Astrocyte of the hippocampus (primary cell): ENCODE measurements around the gene CHRNA3.

Source experiments
- DNase-seq: peaks from one replicate; pipeline ENCODE4 v3.0.0; 2011; ENCODE audit warnings: low read depth, low spot score

The CHRNA3 gene

GRCh38 chr15:78620527-78621421, at the start of gene CHRNA3:
Gene CHRNA3 (minus strand): TSS chr15:78620996. CDS start chr15:78620794, 202 bp downstream.
- peak; percentile 37 for DNase-seq

DNA sequence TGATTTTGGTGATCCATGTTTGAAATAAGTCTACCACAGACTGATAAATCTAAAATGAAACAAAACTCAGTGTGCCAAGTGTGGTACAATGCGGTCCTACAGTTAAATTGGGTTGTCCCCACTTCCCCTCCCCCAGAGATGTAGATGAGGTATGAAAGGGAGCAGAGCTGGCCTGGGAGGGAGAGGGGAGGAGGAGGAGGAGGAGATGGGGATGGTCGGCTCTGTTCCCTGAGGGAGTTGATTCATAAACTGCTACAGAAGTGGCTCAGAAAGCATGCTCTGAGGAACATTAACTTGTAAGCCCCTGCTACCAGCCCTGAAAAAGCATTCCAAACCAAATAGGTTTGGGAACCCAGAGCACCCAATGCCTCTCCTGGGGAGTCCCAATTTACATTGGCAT, 48.2 kb upstream of the CHRNA3 start:
- no peak for DNase-seq

DNA sequence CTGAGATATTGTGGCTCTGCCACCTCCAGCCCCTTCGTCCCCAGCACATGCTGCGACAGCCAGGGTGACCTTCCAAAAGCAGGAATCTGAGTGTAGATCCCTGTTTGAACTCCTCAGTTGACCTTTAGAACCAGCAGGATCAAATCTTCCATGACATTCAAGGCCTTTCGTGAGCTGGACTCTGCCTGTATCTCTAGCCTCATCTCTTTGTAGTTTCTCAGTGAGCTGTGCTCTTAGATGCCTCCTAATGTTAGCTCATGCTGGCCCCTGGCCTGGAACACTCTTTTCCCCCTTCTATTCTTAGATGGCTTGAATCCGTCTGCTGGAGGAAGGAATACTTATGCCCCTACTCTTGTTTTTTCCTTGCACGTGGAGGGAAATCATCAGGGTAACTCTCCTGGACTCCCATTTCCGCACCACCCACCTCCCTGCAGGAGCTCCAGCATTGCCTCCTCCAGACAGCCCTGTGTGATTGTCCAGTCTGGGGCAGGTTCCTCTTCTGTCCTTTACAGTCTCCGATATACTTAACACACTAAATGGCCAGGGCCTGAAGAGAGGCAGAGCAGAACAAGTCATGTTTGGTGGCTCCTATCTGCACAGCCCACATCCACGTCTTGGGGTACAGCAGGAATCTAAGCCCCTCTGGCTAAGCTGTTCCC, 46.9 kb upstream of the CHRNA3 start:
- no peak for DNase-seq

DNA sequence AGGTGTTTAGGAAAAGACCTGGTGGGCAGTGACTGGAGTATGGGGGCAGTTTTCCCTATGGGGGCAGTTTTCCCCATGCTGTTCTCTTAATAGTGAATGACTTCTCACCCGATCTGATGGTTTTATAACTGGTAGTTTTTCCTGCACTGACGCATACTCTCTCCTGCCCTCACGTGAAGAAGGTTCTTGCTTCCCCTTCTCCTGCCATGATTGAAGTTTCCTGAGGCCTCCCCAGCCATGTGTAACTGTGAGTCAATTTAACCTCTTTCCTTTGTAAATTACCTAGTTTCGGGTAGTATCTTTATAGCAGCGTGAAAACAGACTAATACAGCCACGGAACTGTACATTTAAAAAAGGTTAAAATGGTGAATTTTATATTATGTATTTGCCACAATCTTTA, 45.2 kb upstream of the CHRNA3 start:
- no peak for DNase-seq

GRCh38 chr15:78663703-78664102, 42.9 kb upstream of the CHRNA3 start:
- DNase-seq = no peak

DNA sequence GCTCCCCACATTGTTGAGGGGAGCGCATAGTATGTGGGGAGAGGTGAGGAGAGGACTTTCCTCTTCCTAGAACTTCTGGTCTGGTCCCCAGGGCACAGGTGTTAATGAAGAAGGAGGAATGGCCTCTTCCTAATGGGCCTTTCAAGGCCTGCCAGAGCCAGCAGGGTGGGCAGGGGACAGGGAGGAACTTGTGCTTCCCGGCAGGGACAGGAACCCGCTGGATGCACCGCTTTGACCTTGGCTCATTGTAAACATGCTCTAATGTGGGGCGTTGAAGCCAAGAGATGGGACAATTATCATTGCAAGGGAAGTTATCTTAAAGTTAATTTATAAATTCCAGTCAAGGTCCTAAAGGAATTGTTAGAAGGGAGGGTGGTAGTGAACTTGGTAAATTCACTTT, 41.2 kb upstream of the CHRNA3 start:
- DNase-seq = no peak

DNA sequence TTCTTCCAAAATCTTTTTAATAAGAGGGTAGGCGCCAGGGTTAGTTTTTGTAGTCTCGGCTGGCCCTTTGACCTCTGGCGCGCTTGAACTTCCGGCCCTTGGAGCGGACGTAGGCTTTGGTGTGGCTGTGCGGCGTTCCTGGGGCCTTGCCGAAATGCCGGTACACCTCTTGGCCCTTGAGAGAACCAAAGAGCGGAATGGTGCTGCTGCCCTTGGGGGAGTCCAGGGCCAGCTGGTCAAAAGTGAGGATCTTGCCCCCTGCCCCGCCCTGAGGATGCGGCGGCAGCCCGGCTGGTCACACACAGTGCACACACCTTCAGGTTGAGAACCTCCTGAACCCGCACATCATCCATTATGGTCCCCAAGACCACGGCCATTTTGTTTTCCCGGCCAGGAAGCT, 40.2 kb upstream of the CHRNA3 start:
- DNase-seq = no peak

- no peak for DNase-seq
Measured at GRCh38 chr15:78660584-78660983, 39.8 kb upstream of the CHRNA3 start.

DNA sequence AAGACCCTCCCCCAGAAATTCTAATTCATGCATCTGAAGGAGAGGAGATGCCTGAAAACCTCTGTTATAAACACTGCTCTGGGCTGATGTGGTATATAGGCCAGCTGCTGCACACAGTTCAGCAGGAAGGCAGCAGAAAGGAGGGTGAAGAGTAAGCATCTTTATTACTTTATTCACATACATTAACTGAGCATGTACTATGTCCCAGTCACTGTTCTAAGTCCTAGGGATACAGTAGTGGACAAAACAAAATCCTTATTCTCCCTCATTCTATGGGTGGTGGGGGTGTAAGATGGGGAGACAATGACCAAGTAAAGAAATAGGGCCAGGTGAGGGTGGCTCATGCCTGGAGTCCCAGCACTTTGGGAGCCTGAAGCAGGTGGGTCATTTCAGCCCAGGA, 38.0 kb upstream of the CHRNA3 start:
- no peak for DNase-seq

GRCh38 chr15:78654272-78654671, 33.5 kb upstream of the CHRNA3 start:
- DNase-seq = no peak

- no peak for DNase-seq
Measured at GRCh38 chr15:78651930-78652615, 31.3 kb upstream of the CHRNA3 start.

DNA sequence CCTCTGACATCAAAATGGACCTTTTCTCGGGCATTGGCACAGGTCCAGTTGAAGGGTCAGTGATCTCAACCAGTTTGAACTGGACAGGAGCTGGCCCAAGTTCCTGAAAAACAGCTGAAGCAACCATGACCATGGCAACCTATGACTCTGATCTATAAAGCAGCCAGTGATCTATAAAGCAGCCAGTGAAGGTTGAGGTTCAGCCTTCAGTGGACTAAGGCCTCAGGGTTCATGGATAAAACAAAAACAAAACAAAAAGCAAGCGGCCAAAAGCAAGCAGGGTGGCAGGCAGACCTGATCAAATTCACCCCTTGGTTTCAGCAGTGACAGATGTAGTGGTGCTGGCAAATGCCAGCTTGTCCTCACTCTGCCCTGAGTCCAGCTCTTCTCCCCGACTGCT, 30.2 kb upstream of the CHRNA3 start:
- DNase-seq = no peak

DNA sequence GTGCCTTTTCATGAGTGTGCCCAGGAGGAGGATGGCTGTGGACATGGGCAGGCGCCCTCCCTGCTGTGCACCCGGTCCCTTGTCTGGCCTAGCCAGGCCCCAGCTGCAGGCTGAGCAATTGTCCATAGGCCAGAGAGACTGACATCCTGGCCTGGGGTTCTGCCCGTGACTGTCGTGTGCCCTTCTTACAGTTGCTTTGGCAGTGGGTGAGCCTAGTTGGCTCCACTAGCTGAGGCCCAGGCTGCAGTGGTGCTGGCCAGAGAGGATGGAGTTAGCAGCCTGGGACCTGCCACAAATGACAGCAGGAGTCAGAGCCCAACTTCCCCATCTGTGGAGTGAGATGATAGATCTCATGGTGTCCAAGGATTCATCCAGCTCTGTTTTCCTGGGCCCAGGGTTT, 29.2 kb upstream of the CHRNA3 start:
- DNase-seq = no peak

DNA sequence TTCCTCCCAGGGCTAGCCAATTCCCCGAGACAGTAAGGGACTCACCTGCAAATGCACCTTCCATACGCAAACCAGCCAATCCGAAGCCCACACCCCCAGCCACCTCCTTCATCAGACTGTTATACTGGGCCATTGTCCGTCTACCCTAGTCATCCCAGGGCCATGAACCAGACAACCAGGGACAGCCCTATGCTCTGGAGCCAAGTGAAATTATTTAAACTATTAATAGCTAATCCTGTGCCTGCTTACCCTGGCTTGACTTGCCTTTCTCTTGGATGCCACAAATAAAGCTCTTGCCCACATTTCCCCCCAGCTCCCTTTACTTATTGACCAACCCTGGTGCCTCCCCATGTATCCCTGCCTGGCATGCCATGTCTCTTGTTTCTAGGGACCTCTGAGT, 24.2 kb upstream of the CHRNA3 start:
- DNase-seq = no peak

DNA sequence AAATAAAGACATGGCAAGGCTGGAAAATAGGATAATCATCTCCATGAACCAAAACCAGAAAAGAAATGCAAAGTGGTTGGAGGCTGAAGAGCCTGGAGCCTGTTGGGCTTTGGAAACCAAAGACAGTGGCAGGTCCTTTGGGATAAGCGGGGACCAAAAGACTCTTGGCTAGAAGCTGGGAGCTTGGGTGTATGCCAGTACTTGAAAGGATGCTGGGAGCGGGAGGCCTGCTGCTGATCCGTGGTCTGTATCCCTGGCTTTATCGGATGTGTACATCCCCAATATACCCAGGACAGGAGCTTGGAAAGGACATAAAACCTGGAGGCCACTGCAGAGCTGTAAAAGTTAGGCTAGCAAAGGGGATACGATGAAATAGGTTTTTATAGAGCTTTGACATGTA, 21.5 kb upstream of the CHRNA3 start:
- DNase-seq = no peak

DNA sequence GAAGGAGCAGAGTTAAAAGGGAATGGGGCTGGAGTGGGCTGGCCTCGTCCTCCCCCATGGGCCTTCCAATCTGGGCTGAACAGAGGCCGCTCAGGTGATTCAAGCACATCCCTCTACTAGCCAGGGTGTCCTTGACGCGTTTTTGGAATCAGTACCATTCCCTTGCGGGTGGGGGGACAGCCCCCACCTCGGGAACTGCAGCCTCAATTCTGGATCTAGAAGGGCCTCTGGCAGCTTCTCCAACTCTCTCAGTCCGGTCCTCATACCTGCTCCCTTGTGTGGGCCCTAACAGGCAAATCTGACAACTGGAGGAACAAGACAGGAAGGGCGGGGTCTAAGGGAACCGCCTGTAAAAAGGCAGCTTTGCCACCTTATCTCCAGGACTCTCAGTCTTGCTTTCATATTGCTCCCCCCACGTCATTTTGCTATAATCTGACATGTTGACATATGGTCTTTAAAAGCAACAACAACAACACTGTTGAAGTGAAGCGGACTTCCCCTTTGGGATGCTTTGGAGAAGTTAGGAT, 21.0 kb upstream of the CHRNA3 start:
- DNase-seq = no peak

DNA sequence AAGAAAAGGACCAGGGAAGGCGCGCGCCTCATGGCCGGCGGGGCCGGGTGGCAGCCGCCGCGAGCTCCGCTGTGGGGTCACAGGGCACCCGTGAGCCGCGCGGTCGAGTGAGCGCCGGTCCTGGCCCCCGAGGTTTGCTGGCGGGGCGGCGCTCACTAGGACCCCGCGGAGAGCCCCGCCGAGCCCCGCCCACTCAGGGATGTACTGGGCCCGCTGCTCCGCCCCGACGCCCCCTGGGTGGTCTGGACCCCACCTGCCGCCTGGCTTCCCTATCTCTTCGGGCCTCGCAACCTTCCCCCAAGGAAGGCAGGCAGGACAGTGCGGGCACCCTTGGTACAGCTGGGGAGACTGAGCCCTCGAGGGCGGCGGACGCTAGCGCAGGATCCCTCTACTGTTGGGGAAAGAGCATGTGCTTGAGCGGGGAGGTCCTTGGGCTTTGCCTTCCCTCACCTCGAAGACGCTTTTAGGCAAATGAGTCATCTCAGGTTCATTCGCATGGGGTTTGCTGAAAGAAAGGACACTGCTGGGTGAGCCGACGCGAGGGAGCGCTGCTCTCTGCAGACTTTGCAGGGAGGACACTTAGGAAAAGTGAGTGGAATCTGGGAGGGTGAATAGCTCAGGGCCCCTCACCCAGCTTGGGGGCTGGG, 20.4 kb upstream of the CHRNA3 start, which contains the start of gene CHRNB4:
TSS of gene CHRNB4 (minus strand) at position 109 of the 647 bp plus-strand sequence. CDS start at position 32, 77 bp downstream.
- peak; percentile 38 for DNase-seq

DNA sequence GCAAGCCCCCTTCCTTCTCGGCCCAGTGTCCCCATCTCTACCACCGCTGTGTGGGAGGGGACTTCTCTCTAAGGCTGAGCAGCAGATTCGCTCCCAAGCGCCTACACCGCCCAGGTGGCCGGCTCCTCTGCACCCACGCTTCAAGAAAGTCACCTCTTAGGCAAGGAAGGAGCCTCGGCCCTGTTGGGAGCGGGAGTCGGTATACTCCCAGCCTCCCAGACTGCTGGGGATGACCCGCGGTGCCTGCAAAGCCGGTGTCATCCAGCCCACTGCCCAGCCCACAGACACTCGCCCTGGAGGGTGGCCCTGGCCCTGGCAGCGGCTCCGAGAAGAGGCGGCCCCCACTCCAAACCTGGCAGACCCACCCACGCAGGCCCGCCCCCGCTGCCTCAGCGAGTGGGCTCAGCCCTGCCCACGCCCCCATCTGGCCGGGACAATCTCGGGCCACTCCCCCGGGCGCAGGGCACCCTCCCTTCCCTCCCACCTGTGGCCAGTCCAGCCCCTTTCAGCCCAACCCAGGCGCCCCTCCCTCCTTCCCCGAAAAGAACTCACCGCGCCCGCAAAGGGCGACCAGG, 19.8 kb upstream of the CHRNA3 start:
- no peak for DNase-seq

- peak; percentile 73 for DNase-seq
Measured at GRCh38 chr15:78638658-78639314, 18.0 kb upstream of the CHRNA3 start.

DNA sequence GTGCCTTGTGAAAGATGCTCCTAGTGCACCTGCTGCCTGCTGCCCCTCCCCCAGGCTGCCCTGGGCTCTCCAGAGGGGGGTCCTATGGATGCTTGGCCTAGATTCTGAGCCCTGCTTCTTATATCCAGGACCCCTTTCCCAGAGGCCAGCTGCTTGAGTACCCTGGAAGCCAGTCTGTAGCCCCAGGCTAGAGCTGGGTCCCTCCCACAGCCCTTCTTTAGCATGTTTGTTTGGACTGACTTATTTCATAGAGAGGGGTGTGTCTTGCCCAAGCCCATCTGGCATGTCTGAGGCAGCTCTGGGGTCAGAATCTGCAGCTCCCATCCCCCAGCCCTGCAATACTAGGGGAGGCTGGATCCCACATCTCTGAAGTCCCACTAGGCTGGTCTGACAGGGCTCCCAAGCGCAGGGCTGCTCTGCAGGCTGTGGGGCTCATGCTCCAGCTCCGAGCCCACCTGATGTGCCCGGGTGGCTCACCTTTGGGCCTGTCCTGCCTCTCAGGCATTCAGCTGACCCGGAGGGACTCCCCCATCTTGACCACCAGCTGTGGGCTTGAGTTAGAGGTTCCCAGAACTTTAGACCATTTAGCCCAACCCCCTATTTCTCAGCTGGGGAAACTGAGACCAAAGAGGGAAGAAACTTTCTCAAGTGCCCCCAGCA, 17.1 kb upstream of the CHRNA3 start:
- DNase-seq = no peak
